Activated CD8-positive, alpha-beta memory T cell treated with anti-CD3 and anti-CD28 coated beads, Interleukin-2, amount 50 U/mL, for 4 hours (primary cell): Measurements from ENCODE around the gene AP4E1.
"Not testable (repeated sequence)": the region's sequence is repeated elsewhere in the genome, so short reads cannot be mapped to it uniquely, and the experiment has no call there.

Experiments
- DNase-seq: peaks from one replicate; pipeline ENCODE4 v3.0.0-alpha.2; 2020

AP4E1 gene

DNA sequence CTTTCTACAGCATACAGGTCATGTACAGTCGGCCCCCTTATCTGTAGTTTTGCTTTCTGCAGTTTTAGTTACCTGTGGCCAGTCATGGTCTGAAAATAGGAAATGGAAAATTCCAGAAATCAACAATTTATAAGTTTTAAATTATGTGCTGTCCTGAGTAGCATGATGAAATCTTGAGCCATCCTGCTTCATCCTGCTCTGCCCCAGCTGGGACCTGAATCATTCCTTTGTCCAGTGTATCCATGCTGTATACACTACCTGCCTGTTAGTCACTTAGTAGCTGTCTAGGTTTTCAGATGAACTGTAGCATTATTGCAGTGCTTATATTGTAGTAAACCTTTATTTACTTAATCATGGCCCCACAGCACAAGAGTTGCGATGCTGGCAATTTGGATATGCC is 44.8 kb downstream of the AP4E1 start:
- DNase-seq, result no peak

DNA sequence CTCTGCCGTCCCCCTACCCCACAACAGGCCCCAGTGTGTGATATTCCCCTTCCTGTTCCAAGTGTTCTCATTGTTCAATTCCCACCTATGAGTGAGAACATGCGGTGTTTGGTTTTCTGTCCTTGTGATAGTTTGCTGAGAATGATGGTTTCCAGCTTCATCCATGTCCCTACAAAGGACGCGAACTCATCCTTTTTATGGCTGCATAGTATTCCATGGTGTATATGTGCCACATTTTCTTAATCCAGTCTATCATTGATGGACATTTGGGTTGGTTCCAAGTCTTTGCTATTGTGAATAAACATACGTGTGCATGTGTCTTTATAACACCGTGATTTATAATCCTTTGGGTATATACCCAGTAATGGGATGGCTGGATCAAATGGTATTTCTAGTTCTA is 46.4 kb downstream of the AP4E1 start:
- not testable (repeated sequence) for DNase-seq

DNA sequence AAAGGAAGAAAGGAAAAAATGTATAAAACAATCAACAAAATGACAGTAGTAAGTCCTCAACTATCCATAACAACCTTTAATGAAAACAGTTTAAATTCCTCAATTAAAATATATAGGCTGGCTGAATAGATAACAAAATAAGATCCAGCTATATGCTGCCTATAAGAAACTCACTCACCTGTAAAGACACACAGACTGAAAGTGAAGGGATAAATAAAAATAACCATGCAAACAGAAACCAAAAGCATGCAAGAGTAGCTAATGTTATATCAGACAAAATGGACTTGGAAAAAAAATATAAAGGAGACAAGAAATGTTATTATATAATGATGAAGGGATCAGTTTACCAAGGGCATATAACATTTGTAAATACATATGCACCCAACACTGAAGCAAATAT is 51.2 kb downstream of the AP4E1 start:
- DNase-seq, result no peak

DNA sequence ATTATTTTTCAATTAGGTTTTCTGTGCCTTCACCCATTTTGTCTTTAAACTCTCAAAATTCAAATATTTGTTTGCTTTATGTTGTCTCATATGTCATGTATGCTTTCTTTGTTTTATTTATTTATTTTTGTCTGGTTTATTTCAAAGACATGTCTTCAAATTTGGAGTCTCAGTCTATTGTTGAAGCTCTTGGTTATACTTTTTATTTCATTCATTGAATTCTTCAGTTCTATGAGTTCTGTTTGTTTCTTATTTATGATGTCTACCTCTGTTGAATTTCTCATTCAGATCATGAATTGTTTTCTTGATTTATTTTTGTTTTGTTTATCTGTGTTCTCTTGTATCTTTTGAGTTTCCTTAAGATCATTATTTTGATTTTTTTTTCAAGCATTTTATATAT is 55.6 kb downstream of the AP4E1 start:
- DNase-seq, result no peak

DNA sequence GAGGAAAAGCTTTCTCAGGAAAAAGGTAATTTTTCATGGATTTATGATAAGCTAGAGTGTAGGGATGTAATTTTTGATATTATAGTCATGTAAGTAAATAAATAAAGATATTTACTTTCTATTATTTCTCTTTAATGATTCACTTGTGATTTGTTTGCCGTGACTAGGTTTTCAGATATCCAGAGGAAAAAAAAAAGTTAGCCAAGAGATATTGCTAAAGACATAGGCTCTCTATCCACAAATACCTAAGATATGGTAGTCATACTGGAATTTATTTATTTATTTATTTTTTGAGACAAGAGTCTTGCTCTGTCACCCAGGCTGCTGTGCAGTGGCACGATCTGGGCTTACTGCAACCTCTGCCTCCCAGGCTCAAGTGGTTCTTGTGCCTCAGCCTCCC is 59.9 kb downstream of the AP4E1 start:
- no peak for DNase-seq

DNA sequence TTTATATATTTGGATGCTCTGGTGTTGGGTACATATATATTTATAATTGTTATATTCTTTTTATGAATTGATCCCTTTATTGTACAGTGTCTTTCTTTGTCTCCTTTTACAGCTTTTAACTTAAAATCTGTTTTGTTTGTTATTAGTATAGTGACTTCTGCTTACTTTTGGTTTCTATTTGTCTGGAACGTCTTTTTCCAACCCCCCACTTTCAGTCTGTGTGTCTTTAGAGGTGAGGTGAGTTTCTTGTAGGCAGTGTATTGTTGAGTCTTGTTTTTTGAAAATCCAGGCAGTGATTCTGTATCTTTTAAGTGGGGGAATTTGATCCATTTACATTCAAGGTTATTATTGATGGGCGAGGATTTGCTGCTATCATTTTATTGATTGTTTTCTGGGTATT is 62.0 kb downstream of the AP4E1 start:
- no peak for DNase-seq

DNA sequence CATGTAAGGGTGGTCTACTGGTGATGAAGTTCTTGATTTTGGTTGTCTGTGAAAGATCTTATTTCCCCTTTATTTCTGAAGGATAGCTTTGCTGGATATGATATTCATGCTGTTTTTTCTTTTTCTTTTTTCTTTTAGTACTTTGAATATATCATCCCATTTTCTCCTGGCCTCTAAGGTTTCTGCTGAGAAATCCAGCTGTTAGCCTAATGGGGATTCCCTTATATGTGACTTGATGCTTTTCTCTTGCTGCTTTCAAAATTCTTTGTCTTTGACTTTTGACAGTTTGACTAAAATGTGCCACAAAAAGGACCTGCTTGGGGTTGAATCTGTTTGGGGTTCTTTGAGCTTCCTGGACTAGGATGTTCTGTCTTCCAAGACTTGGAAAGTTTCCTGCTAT is 62.6 kb downstream of the AP4E1 start:
- no peak for DNase-seq

DNA sequence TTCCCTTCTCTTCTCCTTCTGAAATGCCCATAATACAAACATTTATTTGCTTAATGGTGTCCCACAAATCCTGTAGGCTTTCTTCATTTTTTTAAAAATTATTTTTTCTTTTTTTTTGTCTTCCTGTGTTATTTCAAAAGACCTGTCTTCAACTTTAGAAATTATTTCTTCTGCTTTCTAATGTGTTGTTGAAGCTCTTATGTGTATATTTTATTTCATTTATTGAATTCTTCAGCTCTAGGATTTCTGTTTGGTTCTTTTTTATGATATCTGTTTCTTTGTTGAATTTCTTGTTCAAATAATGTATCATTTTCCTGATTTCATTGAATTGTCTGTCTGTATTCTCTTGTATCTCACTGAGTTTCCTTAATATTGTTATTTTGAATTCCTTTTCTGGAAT is 63.1 kb downstream of the AP4E1 start:
- DNase-seq, result no peak

DNA sequence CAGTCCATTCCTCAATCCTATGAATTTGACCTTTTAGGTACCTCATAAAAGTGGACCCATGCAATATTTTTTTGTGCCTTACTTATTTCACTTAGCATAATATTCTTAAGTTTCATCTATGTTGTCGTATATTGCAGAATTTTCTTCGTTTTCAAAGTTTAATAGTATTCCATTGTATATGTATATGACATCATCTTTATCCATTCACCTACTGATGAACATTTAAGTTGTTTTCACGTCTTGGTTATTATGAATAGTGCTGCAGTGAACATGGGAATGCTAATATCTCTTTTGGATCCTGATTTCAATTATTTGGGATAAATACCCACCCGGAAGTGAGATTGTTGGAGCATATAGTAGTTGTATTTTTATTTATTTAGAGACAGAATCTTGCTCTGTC is 65.1 kb downstream of the AP4E1 start:
- no peak for DNase-seq

DNA sequence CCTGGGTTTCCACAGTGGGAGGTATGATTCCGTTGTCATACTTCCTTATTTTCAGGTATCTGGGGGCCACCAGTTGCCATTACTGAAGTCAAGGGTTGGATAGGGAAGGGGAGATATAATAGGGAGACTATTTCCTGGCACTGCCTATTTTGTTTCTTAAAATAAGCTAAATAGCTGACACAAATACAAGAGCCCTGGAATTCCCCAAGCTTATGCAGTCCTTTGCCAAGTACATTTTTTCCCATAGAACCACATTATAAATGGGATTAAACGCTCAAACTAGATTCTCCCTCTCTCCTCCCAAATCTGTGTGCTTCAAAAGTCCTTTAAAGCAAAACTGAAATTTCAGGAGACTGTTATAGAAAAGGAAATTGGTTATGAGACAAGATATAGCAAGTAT is 68.7 kb downstream of the AP4E1 start:
- DNase-seq, result no peak

DNA sequence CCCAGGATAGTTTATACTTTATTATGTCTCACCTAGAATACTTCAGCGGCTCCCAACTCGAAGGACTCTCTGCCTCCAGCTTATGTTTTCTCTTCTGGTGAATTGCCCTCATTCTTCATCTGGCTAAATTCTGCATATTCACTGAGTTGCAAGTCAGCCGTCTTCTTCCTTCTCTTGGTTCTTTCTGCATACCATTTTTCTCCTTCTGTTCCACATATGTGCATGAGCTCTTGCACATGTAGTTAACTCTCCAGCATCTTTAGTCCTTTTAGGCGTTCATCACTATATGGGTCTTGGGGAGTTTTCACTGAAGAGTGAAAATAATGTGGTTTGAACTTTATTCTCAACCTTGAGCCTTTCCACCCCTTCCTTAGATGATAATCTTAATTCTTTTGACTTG is 70.1 kb downstream of the AP4E1 start:
- no peak for DNase-seq

DNA sequence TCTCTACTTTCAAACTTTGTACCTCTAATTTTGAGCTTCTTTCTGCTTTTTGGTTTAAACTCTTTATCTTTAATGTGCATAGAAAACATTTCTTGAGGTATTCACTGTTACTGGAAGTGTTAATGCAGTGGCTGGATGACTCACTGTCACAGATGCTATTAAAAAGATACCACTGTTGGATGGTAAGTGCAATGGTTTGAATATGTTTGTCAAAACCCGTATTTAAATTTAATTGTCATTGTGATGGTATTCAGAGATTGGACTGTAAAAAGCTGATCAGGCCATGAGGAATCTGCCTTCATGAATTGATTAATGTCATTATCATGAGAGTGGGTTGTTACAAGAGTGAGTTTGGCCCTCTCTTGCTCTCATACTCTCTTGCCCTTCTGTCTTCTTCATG is 70.6 kb downstream of the AP4E1 start:
- no peak for DNase-seq

DNA sequence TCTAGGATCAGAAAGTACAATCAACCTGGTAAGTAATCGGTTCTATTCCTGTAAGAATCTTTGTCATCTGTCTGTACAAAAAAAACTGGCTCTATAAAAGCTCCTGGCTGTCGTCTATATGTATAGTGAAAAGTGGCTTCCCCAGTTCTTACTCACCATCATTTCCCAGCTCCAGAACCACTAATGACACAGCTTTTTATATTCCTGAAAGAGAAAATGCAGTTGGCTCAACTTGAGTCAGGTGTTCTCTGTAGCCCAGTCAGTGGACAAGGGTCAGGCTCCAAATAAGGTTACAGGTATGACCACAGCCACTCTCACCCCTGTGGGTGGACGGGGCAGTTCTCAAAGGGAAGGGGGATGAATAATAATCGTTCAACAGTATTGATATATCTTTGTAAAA is 85.1 kb downstream of the AP4E1 start:
- DNase-seq, result no peak

DNA sequence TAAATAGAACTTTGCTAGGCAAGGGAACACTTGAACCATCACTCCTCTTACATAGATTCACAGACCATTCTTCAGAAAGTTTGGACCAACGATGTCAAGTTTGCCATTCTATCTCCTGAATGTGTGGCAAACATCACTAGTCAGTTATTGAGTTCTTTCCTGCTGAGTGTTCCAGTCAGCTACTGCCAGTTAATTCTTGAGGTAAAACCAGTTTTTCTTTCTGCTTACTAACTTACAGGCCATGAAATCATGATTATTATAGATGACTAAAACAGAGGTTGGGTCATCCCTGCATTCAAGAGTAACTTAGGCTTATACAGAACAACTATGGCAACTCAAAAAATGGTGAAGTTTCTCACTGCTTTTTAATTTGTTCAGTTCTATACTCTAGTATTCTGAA is 88.2 kb downstream of the AP4E1 start:
- no peak for DNase-seq

DNA sequence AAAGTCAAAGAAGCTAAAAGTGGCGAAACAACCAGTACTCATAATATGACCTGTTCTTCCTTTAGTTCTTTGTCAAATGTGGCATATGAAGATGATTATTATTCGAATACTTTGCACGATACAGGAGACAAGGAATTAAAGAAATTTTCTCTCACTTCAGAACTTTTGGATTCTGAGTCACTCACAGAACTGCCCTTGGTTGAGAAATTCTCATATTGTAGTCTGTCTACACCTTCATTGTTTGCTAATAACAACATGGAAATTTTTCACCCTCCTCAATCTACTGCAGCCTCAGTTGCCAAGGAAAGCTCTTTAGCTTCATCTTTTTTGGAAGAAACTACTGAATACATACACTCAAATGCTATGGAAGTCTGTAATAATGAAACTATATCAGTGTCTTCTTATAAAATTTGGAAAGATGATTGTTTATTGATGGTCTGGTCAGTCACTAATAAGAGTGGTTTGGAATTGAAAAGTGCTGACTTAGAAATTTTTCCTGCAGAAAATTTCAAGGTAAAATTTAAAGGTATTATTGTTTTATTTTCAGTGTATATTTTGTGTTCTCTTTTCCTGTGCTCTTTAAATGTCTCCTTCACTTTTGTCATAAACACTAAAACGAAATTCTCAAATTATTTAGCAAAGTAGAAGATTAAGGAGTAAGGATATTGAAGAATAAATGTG is 89.0 kb downstream of the AP4E1 start:
- DNase-seq, result no peak

DNA sequence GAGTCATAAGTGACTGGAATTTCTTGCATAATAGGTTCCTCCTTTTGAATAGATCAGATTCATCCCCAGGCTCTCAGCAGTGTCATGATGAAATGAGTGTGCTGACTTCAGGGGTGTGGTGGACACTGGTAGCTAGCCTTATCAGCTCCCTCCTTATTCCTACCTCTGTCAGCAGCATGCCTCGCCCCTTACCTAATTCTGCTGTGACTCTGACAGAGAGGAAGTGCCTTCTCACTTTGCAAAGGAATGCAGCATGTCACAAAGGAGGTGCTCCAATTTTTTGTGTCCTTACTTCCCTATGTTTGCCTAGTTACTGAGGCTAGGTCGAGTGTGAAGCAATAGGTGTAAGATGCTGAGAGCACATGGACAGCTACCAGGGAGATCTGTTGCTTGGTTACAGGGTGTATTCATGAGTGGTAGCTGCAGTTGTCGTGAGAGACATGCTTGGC is 95.6 kb downstream of the AP4E1 start:
- no peak for DNase-seq

DNA sequence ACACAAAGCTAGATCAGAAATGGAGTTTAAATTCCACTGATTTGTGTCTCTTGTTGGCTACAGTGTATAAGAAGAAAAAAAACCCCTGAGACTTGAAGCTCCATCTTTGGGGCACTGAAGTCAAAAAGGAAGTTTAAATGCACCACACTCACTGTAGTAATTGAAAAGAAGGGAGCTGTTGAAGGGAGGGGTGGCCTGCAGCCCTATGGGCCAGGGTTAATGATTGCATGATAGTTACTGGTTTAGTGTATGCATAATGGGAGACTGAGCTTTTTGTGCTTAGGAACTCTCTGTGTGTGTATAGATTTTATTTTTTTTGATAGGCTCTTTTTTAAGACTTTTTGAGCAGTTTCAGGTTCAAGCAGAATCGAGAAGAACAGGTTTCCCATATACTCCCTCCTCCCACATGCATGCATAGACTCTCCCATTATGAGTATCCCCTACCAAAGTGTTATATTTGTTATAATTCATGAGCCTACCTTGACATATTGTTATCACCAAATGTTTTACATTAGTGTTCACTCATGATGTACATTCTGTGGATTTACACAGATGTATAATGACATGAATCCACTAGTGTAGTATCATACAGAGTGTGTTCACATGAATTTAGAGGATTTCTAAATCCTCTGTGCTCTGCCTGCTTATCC is 98.0 kb downstream of the AP4E1 start:
- DNase-seq, result no peak

DNA sequence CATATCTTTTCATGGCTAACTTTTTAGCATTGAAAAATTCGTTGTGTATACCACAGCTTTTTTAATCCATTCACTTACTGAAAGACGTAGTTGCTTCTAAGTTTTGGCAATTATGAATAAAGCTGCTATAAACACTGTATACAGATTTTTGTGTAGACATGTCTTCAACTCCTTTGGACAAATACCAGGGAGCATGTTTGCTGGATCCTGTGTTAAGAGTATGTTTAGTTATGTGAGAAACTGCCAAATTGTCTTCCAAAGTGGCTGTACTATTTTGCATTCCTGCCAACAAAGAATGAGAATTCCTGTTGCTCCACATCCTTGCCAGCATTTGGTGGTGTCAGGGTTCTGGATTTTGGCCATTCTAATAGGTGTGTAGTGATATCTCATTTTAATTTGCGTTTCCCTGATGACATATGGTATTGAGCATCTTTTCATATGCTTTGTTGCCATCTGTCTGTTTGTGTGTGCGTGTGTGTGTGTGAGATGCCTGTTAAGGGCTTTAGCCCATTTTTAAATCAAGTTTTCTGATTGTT is 98.7 kb downstream of the AP4E1 start:
- no peak for DNase-seq

DNA sequence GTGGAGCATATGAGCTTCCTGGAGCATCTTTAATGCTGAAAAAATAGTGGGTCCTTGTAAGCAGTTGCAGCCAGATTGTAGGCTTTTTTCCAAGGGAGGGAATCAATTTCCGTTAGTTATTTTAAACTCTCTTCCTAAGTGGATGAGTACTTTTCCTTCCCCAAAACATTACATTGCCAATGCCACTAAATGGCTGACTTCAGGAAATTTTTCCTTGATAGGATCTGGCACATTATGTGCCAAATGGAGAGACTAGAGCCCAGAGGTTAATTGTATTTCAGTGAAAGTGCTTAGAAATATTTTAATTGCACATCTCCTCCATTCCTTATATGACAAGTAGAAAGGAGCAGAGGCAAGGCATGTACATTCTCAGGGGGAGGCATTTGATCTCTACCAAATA is 102.7 kb downstream of the AP4E1 start:
- no peak for DNase-seq

DNA sequence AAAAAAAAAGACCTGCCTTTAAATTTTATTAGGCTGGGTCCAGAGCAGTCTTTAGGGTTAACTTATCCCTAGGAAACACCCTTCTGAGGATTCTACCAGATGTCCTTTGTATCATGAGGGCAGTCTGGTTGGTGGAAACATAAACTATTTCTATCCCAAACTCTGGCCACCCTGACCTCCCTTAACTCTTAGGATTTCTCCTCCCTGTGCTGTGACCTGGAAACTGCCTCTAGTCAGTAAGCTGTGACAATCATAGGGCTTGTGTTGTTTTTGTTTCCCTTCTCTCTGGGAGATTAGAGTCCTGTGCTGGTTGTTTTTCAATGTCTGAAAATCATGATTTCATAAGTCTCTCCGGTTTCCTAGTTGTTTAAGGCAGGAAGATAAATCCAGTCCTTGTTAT is 108.1 kb downstream of the AP4E1 start:
- no peak for DNase-seq

DNA sequence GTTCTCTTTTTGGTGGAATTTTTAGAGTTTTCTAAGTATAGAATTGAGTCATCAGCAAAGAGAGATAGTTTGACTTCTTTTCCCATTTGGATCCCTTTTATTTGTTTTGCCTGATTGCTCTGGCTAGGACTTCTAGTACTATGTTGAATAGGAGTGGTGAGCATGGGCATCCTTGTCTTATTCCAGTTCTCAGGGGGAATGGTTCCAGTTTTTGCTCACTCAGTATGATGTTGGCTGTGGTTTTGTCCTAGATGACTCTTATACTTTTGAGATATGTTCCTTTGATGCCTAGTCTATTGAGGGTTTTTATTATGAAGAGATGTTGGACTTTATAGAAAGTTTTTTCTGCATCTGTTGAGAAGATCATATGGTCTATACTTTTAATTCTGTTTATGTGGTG is 113.7 kb downstream of the AP4E1 start:
- no peak for DNase-seq

DNA sequence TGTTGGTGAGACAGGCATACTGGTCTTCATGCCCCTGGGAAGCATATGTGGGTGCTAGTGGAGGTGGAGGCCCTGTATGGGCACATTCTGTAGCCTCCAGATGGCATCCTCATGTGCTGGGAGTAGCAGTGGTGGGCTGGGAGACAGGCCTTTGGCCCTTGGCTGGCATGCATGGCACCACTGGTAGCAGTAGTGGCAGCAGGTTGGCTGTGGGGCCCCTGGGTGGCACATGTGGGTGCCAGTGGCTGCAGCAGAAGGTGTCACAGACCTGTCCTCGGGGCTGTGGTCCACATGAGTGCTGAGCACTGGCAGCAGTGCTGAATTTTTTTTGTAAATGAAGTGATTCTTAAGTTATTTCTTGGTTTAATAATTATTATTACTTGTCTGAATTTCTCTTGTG is 115.0 kb downstream of the AP4E1 start:
- DNase-seq, result no peak

DNA sequence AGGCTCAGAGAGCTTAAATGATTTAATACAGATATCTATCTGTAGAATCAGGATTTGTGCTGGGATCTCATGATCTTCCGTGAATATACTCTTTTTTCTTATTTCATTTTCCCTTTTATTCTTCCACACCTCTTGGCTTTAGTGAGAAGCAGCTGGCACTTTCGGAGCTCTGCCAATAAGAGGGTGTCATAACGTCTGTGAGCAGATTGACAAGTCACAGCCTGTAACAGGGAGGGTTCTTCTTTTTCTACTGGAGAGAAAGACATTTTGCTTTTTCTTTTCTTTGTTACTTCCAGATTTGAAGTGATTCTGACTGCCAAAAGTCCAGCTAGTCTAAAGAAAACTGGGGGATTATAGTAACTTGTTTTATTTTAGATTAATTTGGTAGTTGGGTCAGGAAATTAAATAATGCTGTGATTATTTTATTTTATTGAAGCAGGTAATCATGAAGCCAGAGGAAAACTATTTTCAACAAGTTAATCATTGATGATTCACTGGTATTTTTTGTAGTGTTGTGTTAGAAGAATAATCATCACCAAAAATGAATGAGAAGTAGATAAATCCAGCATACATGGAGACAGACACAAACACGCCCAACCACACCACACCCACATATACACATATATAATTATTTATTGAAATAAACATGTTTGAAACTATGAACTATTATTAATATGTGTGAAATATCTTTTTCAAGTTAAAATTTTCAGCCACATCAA is 116.4 kb downstream of the AP4E1 start:
- no peak for DNase-seq

DNA sequence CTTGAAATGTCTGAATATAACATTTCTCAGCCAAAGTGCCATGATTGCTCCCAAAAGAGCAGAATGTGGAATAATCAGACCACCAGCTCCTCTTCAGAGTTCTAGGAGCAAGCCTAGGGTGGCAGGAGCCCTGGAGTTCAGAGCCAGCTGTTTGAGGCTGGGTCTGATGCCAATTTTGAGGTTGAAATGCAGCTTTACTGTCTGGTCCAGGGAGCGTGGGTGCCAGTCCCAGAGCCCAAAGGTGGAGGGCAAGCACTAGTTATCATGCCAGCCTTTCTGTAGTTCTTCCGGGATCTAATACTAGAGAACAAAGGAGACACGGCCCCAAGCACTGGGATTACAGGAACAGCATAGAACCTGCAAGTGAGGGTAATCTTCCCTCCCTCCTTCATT is 117.0 kb downstream of the AP4E1 start:
- DNase-seq, result no peak
